ENCODE measurements around the gene MEIS2. TPM values are rescaled to one million over a fixed set of nuclear protein-coding genes. Genes with fewer than 3 reads are reported as not detected.

The MEIS2 gene
- total and polyA plus RNA-seq, 2 donors (not counting 3 experiments of a cell fraction or from before 2014, with no cell fraction given) = 22.5 to 26.2 TPM

GRCh38 chr15:37020852-37021251, 79.5 kb downstream of the MEIS2 start:
- Histone ChIP-seq H3K9me1 (replicated peaks; ENCODE audit: control insufficient read depth, extremely low read depth, insufficient read depth, low read length) (no peaks in the 10 kb centered on the region), H3K4me3 (replicated peaks in 1 of 3; ENCODE audit: insufficient read depth in 1 of 3, low read depth in 1 of 3, low read length in 3 of 3) (no peak overlapping the region), H4K20me1 (replicated peaks; ENCODE audit: control insufficient read depth, extremely low read depth, insufficient read depth, low read length) (no peaks in the 10 kb centered on the region), H3K36me3 (ENCODE audit: control insufficient read depth in 2 of 2, extremely low read depth in 1 of 2, insufficient read depth in 2 of 2, low read length in 2 of 2) (peaks cover 0 to 3% of the 10 kb centered on the region in 2 experiments), H2AFZ (ENCODE audit: low read depth, low read length) (no peak overlapping the region), H3K79me2 (ENCODE audit: control insufficient read depth, insufficient read depth, low read length) (no peaks in the 10 kb centered on the region), H3K27me3 (ENCODE audit: control insufficient read depth in 2 of 2, insufficient read depth in 2 of 2, low read length in 2 of 2) (no peaks in the 10 kb centered on the region), H3K27ac (ENCODE audit: insufficient read depth, low read depth, low read length) (no peak overlapping the region), H3K4me2 (ENCODE audit: insufficient read depth, low read length) (no peak overlapping the region), H3K4me1 (ENCODE audit: control insufficient read depth, extremely low read depth, insufficient read depth, low read length) (peaks cover 8% of the 10 kb centered on the region), H3K9me3 (replicated peaks; ENCODE audit: control insufficient read depth, insufficient read depth, low read length) (no peaks in the 10 kb centered on the region), H3K9ac (replicated peaks; ENCODE audit: extremely low read depth, insufficient read depth, low read length) (no peak overlapping the region)
- intact Hi-C loops (cut with micrococcal nuclease) = no loop called here
- CTCF ChIA-PET = interaction anchor here (0.6 to 1.5 kb wide), 2 partner anchors 8 to 79 kb away, joined by 3 to 7 read pairs; partner anchors contain the start of gene MEIS2
- POLR2A ChIA-PET = no interaction called here
- TF ChIP-seq GATA2 (IDR thresholded peaks at IDR 0.05; ENCODE audit: insufficient read depth, insufficient read length, low read depth, low read length) = no peak
- FAIRE-seq (no peak), DNase-seq (ENCODE audit: low read depth, low spot score) (no peak)
- dilution Hi-C loops (cut with MboI; ENCODE audit: extremely low pct_ligation_motif_present, low sequenced_read_pairs) = no loop called here
- no TSS peak for BruUV-seq (replicated peaks)

- Histone ChIP-seq H4K20me1 (replicated peaks; ENCODE audit: control insufficient read depth, extremely low read depth, insufficient read depth, low read length) (no peaks in the 10 kb centered on the region), H3K9me1 (replicated peaks; ENCODE audit: control insufficient read depth, extremely low read depth, insufficient read depth, low read length) (no peaks in the 10 kb centered on the region), H3K27me3 (ENCODE audit: control insufficient read depth in 2 of 2, insufficient read depth in 2 of 2, low read length in 2 of 2) (no peaks in the 10 kb centered on the region), H3K27ac (ENCODE audit: insufficient read depth, low read depth, low read length) (no peak overlapping the region), H3K4me3 (replicated peaks in 1 of 3; ENCODE audit: insufficient read depth in 1 of 3, low read depth in 1 of 3, low read length in 3 of 3) (no peak overlapping the region), H3K4me1 (ENCODE audit: control insufficient read depth, extremely low read depth, insufficient read depth, low read length) (peaks cover 8% of the 10 kb centered on the region), H3K4me2 (ENCODE audit: insufficient read depth, low read length) (no peak overlapping the region), H2AFZ (ENCODE audit: low read depth, low read length) (no peak overlapping the region), H3K9me3 (replicated peaks; ENCODE audit: control insufficient read depth, insufficient read depth, low read length) (no peaks in the 10 kb centered on the region), H3K36me3 (ENCODE audit: control insufficient read depth in 2 of 2, extremely low read depth in 1 of 2, insufficient read depth in 2 of 2, low read length in 2 of 2) (peaks cover 0 to under 1% of the 10 kb centered on the region in 2 experiments), H3K9ac (replicated peaks; ENCODE audit: extremely low read depth, insufficient read depth, low read length) (no peak overlapping the region), H3K79me2 (ENCODE audit: control insufficient read depth, insufficient read depth, low read length) (no peaks in the 10 kb centered on the region)
- peak; percentile 27 for TF ChIP-seq GATA2 (IDR thresholded peaks at IDR 0.05; ENCODE audit: insufficient read depth, insufficient read length, low read depth, low read length)
- TF ChIP-seq FOS (IDR thresholded peaks at IDR 0.05; ENCODE audit: borderline replicate concordance, insufficient read depth, low read length) = no peak
- intact Hi-C loops (cut with micrococcal nuclease) (no loop called here), dilution Hi-C loops (cut with MboI; ENCODE audit: extremely low pct_ligation_motif_present, low sequenced_read_pairs) (no loop called here)
- POLR2A ChIA-PET = no interaction called here
- FAIRE-seq (peak; percentile 67), DNase-seq (ENCODE audit: low read depth, low spot score) (peak; percentile 49)
- no TSS peak for BruUV-seq (replicated peaks)
- CTCF ChIA-PET = interaction anchor here (0.6 to 1.5 kb wide), 2 partner anchors 9 to 80 kb away, joined by 3 to 7 read pairs; partner anchors contain the start of gene MEIS2
Observed at GRCh38 chr15:37019479-37020433, 80.6 kb downstream of the MEIS2 start.
